Vagina (tissue), 2 donors: ENCODE results near the gene EMSY.

Experiments
- POLR2A ChIP-seq, 2 donors: fragments of 450-650 bp; IDR thresholded peaks; one replicate each; pipeline ENCODE4 v1.6.1; 2017; ENCODE audit warnings: antibody characterized with exemption in 2 of 2, mild to moderate bottlenecking in 2 of 2, moderate library complexity in 2 of 2
- TF ChIP-seq, protein P1 (sequence below), 3 experiments: fragments of 450-650 bp in 2 of 3; fragments of 200-600 bp in 1 of 3; sonication (generic) in 1 of 3; IDR thresholded peaks; one replicate each; pipeline ENCODE4 v1.5.1; 2017 to 2019; ENCODE audit warnings: antibody characterized with exemption in 3 of 3, mild to moderate bottlenecking in 2 of 3, moderate library complexity in 2 of 3

DNA sequence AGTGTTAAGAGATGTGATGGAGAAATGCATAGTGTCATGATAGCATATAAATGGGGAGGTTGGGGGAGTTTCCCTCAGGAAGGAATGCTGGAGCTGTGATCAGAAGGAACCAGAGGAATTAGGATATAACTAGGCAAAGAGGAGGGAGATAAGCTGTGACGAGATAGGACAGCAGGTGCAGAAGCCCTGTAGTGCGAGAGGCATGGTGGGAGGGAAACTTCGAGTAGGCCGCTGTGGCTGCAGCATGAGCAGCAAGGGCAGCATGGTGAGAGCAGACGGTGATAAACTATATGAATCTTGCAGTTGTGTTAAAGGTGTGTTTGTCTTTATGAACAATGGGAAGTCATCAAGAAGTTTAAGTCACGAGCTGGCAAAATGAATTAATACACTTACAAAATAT, 109.9 kb downstream of the EMSY start:
- TF ChIP-seq, protein P1, sequence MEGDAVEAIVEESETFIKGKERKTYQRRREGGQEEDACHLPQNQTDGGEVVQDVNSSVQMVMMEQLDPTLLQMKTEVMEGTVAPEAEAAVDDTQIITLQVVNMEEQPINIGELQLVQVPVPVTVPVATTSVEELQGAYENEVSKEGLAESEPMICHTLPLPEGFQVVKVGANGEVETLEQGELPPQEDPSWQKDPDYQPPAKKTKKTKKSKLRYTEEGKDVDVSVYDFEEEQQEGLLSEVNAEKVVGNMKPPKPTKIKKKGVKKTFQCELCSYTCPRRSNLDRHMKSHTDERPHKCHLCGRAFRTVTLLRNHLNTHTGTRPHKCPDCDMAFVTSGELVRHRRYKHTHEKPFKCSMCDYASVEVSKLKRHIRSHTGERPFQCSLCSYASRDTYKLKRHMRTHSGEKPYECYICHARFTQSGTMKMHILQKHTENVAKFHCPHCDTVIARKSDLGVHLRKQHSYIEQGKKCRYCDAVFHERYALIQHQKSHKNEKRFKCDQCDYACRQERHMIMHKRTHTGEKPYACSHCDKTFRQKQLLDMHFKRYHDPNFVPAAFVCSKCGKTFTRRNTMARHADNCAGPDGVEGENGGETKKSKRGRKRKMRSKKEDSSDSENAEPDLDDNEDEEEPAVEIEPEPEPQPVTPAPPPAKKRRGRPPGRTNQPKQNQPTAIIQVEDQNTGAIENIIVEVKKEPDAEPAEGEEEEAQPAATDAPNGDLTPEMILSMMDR (IDR thresholded peaks at IDR 0.05) = no peak
- TF ChIP-seq POLR2A (IDR thresholded peaks at IDR 0.05) = no peak
